HL-60 (cell line): Measurements from ENCODE around the gene ARHGAP24.

Experiments
- GABPA ChIP-seq: IDR thresholded peaks from 2 replicates; pipeline ENCODE4 v1.6.1; 2012; ENCODE audit warnings: low read depth
- POLR2AphosphoS5 ChIP-seq: IDR thresholded peaks from 2 replicates; pipeline ENCODE4 v1.6.1; 2012; ENCODE audit warnings: low read depth
- SPI1 ChIP-seq: IDR thresholded peaks from 2 replicates; pipeline ENCODE4 v1.6.1; 2012; ENCODE audit warnings: low read depth, mild to moderate bottlenecking, borderline replicate concordance
- TF ChIP-seq, protein P1 (sequence below): IDR thresholded peaks from one replicate; pipeline ENCODE4 v1.5.1; 2011; ENCODE audit warnings: low read length, control low read depth, inconsistent platforms; ENCODE audit not compliant: insufficient read depth
- TF ChIP-seq, protein P2 (sequence below): IDR thresholded peaks from 2 replicates; pipeline ENCODE4 v1.6.1; 2012; ENCODE audit warnings: low read depth; ENCODE audit not compliant: insufficient replicate concordance

DNA sequence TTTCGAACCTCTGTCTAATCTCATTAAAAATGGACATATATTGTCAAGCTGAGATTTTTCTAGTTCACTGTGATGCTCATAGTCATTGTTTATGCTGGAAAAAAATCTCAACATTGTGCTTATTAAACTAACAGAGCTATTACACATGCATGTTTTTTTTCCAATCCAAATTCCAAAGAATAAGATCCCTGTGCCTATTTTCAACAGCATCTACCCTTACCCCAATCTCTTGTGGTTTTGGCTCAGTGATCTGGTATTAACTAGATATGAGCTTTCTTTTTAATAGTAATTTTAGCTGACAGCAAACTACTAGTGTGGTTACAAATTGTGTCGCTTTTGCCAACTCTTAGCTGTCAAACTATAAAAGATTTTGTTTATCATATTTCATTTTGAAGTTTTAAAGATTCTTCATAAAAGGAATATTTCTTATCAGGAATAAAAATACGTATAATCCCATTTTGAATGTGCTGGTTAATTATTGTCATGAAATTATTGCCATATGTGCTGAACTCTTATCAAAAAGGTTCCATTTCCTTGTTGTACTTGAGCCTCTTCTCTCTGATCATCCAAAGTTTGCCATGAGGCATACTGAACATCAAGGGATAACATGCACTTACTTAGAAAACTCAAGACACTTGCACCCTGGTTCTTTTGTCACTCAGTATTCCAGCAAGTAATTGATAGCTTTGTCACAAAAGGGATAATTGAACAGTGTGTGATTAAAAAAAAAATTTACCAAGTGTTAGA is 241.2 kb downstream of the ARHGAP24 start:
- TF ChIP-seq, protein P1, sequence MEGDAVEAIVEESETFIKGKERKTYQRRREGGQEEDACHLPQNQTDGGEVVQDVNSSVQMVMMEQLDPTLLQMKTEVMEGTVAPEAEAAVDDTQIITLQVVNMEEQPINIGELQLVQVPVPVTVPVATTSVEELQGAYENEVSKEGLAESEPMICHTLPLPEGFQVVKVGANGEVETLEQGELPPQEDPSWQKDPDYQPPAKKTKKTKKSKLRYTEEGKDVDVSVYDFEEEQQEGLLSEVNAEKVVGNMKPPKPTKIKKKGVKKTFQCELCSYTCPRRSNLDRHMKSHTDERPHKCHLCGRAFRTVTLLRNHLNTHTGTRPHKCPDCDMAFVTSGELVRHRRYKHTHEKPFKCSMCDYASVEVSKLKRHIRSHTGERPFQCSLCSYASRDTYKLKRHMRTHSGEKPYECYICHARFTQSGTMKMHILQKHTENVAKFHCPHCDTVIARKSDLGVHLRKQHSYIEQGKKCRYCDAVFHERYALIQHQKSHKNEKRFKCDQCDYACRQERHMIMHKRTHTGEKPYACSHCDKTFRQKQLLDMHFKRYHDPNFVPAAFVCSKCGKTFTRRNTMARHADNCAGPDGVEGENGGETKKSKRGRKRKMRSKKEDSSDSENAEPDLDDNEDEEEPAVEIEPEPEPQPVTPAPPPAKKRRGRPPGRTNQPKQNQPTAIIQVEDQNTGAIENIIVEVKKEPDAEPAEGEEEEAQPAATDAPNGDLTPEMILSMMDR: no peak
- TF ChIP-seq, protein P2, sequence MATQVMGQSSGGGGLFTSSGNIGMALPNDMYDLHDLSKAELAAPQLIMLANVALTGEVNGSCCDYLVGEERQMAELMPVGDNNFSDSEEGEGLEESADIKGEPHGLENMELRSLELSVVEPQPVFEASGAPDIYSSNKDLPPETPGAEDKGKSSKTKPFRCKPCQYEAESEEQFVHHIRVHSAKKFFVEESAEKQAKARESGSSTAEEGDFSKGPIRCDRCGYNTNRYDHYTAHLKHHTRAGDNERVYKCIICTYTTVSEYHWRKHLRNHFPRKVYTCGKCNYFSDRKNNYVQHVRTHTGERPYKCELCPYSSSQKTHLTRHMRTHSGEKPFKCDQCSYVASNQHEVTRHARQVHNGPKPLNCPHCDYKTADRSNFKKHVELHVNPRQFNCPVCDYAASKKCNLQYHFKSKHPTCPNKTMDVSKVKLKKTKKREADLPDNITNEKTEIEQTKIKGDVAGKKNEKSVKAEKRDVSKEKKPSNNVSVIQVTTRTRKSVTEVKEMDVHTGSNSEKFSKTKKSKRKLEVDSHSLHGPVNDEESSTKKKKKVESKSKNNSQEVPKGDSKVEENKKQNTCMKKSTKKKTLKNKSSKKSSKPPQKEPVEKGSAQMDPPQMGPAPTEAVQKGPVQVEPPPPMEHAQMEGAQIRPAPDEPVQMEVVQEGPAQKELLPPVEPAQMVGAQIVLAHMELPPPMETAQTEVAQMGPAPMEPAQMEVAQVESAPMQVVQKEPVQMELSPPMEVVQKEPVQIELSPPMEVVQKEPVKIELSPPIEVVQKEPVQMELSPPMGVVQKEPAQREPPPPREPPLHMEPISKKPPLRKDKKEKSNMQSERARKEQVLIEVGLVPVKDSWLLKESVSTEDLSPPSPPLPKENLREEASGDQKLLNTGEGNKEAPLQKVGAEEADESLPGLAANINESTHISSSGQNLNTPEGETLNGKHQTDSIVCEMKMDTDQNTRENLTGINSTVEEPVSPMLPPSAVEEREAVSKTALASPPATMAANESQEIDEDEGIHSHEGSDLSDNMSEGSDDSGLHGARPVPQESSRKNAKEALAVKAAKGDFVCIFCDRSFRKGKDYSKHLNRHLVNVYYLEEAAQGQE: no peak
- TF ChIP-seq POLR2AphosphoS5 (no peak), SPI1 (no peak), GABPA (no peak)
